Smooth muscle cell (in vitro differentiated cells): ENCODE results near the gene SVBP. TPM values are rescaled to one million over a fixed set of nuclear protein-coding genes. Genes with fewer than 3 reads are reported as not detected.
"Not testable (repeated sequence)": the region's sequence is repeated elsewhere in the genome, so short reads cannot be mapped to it uniquely, and the experiment has no call there.

Source experiments
- DNase-seq: peaks from one replicate; lab custom pipeline; 2025; ENCODE audit not compliant: unreplicated experiment; lab: John Stamatoyannopoulos, UW
- H2AFZ ChIP-seq: fragments of 200-600 bp; sonication (generic); 2 replicates; pipeline ENCODE4 v1.6.0; 2016; ENCODE audit warnings: antibody characterized with exemption, low read depth, mild to moderate bottlenecking
- H3F3A ChIP-seq: fragments of 200-600 bp; sonication (generic); 2 replicates; pipeline ENCODE4 v1.6.0; 2017; ENCODE audit warnings: antibody characterized with exemption, low read depth
- H3K27ac ChIP-seq: fragments of 200-600 bp; sonication (generic); 2 replicates; pipeline ENCODE4 v1.5.1; 2016; ENCODE audit warnings: low read depth, mild to moderate bottlenecking
- H3K27me3 ChIP-seq: fragments of 200-600 bp; sonication (generic); 2 replicates; pipeline ENCODE4 v1.6.1; 2016; ENCODE audit warnings: low read depth, mild to moderate bottlenecking
- H3K36me3 ChIP-seq: fragments of 200-600 bp; sonication (generic); 2 replicates; pipeline ENCODE4 v1.5.1; 2016; ENCODE audit warnings: low read depth
- H3K4me1 ChIP-seq: fragments of 200-600 bp; sonication (generic); 2 replicates; pipeline ENCODE4 v1.5.1; 2016; ENCODE audit warnings: low read depth
- H3K4me2 ChIP-seq: fragments of 200-600 bp; sonication (generic); 2 replicates; pipeline ENCODE4 v1.6.0; 2016; ENCODE audit warnings: mild to moderate bottlenecking
- H3K4me3 ChIP-seq: fragments of 200-600 bp; sonication (generic); 2 replicates; pipeline ENCODE4 v1.5.1; 2016; ENCODE audit warnings: mild to moderate bottlenecking
- H3K79me2 ChIP-seq: fragments of 200-600 bp; sonication (generic); 2 replicates; pipeline ENCODE4 v1.6.0; 2016; ENCODE audit warnings: low read depth, mild to moderate bottlenecking
- H3K9ac ChIP-seq: fragments of 200-600 bp; sonication (generic); 2 replicates; pipeline ENCODE4 v1.6.0; 2016; ENCODE audit warnings: low read depth
- H3K9me3 ChIP-seq: fragments of 200-600 bp; sonication (generic); replicated peaks from 2 replicates; pipeline ENCODE4 v1.5.1; 2016; ENCODE audit warnings: low read depth
- H4K20me1 ChIP-seq: fragments of 200-600 bp; sonication (generic); 2 replicates; pipeline ENCODE4 v1.6.0; 2016; ENCODE audit warnings: low read depth
- WGBS: methylation state at CpG from one replicate; pipeline ENCODE4 v1.1.7; 2016; ENCODE audit warnings: low lambda C conversion rate; 5-methylcytosine and 5-hydroxymethylcytosine counted together
- polyA plus RNA-seq: library from polyadenylated mRNA; unstranded; fragments of >200 nt; fragmentation: Nextera tagmentation; extraction: Ambion mirVana; gene quantifications from 2 replicates; pipeline ENCODE4 v1.2.1, GENCODE V29; 2016
- total RNA-seq: library from RNA; depleted of rRNA; stranded (reverse); fragments of >200 nt; gene quantifications from 2 replicates; pipeline ENCODE4 v1.2.3, GENCODE V29; 2014
- TF ChIP-seq, protein P1 (sequence below): fragments of 200-600 bp; sonication (generic); IDR thresholded peaks from 2 replicates; pipeline ENCODE4 v1.5.1; 2017; ENCODE audit warnings: borderline replicate concordance, mild to moderate bottlenecking, antibody characterized with exemption; ENCODE audit not compliant: insufficient read depth, poor library complexity, severe bottlenecking

The SVBP gene
- total and polyA plus RNA-seq, 2 experiments from 2014 or later, result 31.5 to 32.5 TPM

GRCh38 chr1:42860339-42861013 lies 43.3 kb upstream of the SVBP start:
- no peaks in the 10 kb centered on the region for H3K79me2 ChIP-seq
- H3K9me3 ChIP-seq, result no peaks in the 10 kb centered on the region
- no peak overlapping the region for H2AFZ ChIP-seq
- H3K4me1 ChIP-seq, result no peaks in the 10 kb centered on the region
- no peaks in the 10 kb centered on the region for H4K20me1 ChIP-seq
- TF ChIP-seq, protein P1, sequence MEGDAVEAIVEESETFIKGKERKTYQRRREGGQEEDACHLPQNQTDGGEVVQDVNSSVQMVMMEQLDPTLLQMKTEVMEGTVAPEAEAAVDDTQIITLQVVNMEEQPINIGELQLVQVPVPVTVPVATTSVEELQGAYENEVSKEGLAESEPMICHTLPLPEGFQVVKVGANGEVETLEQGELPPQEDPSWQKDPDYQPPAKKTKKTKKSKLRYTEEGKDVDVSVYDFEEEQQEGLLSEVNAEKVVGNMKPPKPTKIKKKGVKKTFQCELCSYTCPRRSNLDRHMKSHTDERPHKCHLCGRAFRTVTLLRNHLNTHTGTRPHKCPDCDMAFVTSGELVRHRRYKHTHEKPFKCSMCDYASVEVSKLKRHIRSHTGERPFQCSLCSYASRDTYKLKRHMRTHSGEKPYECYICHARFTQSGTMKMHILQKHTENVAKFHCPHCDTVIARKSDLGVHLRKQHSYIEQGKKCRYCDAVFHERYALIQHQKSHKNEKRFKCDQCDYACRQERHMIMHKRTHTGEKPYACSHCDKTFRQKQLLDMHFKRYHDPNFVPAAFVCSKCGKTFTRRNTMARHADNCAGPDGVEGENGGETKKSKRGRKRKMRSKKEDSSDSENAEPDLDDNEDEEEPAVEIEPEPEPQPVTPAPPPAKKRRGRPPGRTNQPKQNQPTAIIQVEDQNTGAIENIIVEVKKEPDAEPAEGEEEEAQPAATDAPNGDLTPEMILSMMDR, result no peak
- no peak overlapping the region for H3K27ac ChIP-seq
- no peaks in the 10 kb centered on the region for H3K36me3 ChIP-seq
- H3K27me3 ChIP-seq, result peaks cover 3% of the 10 kb centered on the region
- H3K4me2 ChIP-seq, result no peak overlapping the region
- no peaks in the 10 kb centered on the region for H3F3A ChIP-seq
- no peak overlapping the region for H3K9ac ChIP-seq
- 82% methylated on average over 4 of the region's 4 CpGs for WGBS
- no peak overlapping the region for H3K4me3 ChIP-seq
- DNase-seq, result no peak

DNA sequence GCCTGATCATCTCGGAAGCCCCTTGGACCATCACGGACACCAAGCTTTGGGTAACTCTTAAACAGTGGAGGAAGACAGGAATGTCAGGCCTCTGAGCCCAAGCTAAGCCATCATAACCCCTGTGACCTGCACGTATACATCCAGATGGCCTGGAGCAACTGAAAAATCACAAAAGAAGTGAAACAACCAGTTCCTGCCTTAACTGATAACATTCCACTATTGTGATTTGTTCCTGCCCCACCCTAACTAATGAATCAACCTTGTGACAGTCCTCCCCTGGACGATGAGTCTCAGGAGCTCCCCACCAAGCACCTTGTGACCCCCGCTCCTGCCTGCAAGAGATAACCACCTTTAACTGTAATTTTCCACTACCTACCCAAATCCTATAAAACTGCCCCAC lies 42.2 kb upstream of the SVBP start:
- H3F3A ChIP-seq, H3K27me3 ChIP-seq, H2AFZ ChIP-seq, H3K4me1 ChIP-seq, H3K4me3 ChIP-seq, H4K20me1 ChIP-seq, H3K27ac ChIP-seq, H3K36me3 ChIP-seq, DNase-seq, H3K9me3 ChIP-seq, H3K4me2 ChIP-seq, H3K9ac ChIP-seq, H3K79me2 ChIP-seq: not testable (repeated sequence)
- 86% methylated on average over 5 of the region's 5 CpGs for WGBS

- not testable (repeated sequence) for H2AFZ ChIP-seq, H3F3A ChIP-seq, H3K4me1 ChIP-seq, H3K27ac ChIP-seq, H3K36me3 ChIP-seq, H3K9me3 ChIP-seq, H3K79me2 ChIP-seq, H3K4me2 ChIP-seq, H3K4me3 ChIP-seq, DNase-seq, H3K9ac ChIP-seq, H4K20me1 ChIP-seq, H3K27me3 ChIP-seq
- WGBS, result 94% methylated on average over 3 of the region's 3 CpGs
Observed at GRCh38 chr1:42856554-42856953, 39.4 kb upstream of the SVBP start.

DNA sequence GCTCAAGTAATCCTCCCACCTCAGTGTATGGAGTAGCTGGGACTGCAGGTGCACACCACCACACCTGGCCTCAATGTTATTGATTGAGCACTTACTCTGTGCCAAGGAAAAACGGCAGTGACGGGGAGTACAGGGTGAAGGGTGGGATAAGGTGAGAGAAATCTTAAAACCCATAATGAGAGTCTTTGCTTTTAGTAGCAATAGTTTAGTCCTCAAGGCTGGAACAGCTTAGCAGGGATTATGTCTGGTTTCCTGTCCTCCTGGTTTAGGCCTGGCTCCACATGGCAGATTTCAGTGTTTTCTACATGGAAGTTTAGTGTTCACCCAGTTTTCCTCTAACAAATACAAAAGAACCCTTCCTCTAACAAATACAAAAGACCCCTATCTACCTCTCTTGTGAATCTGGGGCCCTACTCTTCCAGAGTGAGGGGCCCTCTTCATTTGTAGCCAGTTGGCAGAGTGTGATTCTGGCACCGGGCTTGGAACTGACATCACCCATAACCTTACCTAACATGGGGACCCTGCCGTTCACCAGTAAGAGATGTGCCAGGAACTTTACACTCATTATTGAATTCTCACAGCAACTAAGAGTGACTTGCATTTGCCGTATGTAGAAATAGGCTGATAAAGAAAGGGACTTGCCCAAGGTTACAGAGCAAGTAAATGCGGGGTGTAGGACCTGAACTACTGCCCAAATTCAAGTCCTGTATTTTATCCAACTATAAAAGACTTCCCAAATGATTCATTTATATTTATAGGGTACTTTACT lies 36.1 kb upstream of the SVBP start:
- H3K9ac ChIP-seq, result no peak overlapping the region
- H3K36me3 ChIP-seq, result peaks cover 19% of the 10 kb centered on the region
- H3K4me2 ChIP-seq, result no peak overlapping the region
- no peak overlapping the region for H3K27ac ChIP-seq
- no peak overlapping the region for H3K4me3 ChIP-seq
- peaks cover under 1% of the 10 kb centered on the region for H3K79me2 ChIP-seq
- H3K4me1 ChIP-seq, result no peaks in the 10 kb centered on the region
- no peak for DNase-seq
- TF ChIP-seq, protein P1, result no peak
- no peaks in the 10 kb centered on the region for H3K27me3 ChIP-seq
- no peaks in the 10 kb centered on the region for H3F3A ChIP-seq
- H4K20me1 ChIP-seq, result no peaks in the 10 kb centered on the region
- no peak overlapping the region for H2AFZ ChIP-seq
- WGBS, result 90% methylated on average over 6 of the region's 6 CpGs
- no peaks in the 10 kb centered on the region for H3K9me3 ChIP-seq
